Ovary (tissue), 9 donors: ENCODE results near the gene TMOD2. TPM values are rescaled to one million over a fixed set of nuclear protein-coding genes. Genes with fewer than 3 reads are reported as not detected.

Experiments
- DNase-seq, 5 donors: peaks; one replicate each; pipeline ENCODE4 v3.0.0-alpha.2; 2019 to 2020
- H3K27ac ChIP-seq, 2 donors: fragments of 200-600 bp; one replicate each; pipeline versions ENCODE4 v1.5.1 to v1.8.0; 2019 to 2022
- H3K27me3 ChIP-seq: fragments of 200-600 bp; one replicate; pipeline ENCODE4 v1.8.0; 2022
- H3K36me3 ChIP-seq: fragments of 200-600 bp; sonication (generic); one replicate; pipeline ENCODE4 v1.5.1; 2019
- H3K4me1 ChIP-seq: one replicate; pipeline ENCODE4 v1.8.1; 2013; ENCODE audit warnings: mild to moderate bottlenecking, moderate library complexity; ENCODE audit not compliant: insufficient read depth
- H3K4me3 ChIP-seq: fragments of 200-600 bp; sonication (generic); one replicate; pipeline ENCODE4 v1.5.1; 2017
- H3K9me3 ChIP-seq, 2 donors: fragments of 200-600 bp in 1 of 2; sonication (generic) in 1 of 2; one replicate each; pipeline versions ENCODE4 v1.5.1 to v1.8.1; 2013 to 2019; ENCODE audit warnings: mild to moderate bottlenecking in 1 of 2, moderate library complexity in 1 of 2
- CTCF ChIP-seq, 3 donors: fragments of 450-650 bp in 2 of 3; fragments of 200-600 bp in 1 of 3; IDR thresholded peaks; one replicate each; pipeline versions ENCODE4 v1.5.1 to v1.8.0; 2016 to 2022; ENCODE audit warnings: antibody characterized with exemption in 3 of 3, mild to moderate bottlenecking in 1 of 3
- EP300 ChIP-seq: sonication (generic); formaldehyde crosslinking; IDR thresholded peaks from one replicate; pipeline ENCODE4 v1.6.1; 2017; ENCODE audit warnings: antibody characterized with exemption
- POLR2A ChIP-seq: fragments of 450-650 bp; IDR thresholded peaks from one replicate; pipeline ENCODE4 v1.6.1; 2017; ENCODE audit warnings: antibody characterized with exemption, mild to moderate bottlenecking, moderate library complexity
- WGBS, 3 donors: extraction: QIAGEN DNeasy Blood & Tissue Kit in 1 of 3; methylation state at CpG; one replicate each; pipeline versions ENCODE4 v1.1.5 to v1.1.7; 2013 to 2017; 5-methylcytosine and 5-hydroxymethylcytosine counted together
- intact Hi-C, 4 donors: fragments of 100-400 bp; cut with DNase I; formaldehyde crosslinking; loops; one replicate each; pipeline versions ENCODE4 v1.11.0 to v1.15.1; 2022 to 2023
- polyA plus RNA-seq, 2 donors: library from polyadenylated mRNA; stranded (reverse); fragments of 200-250 nt in 1 of 2; fragments of 350-450 nt in 1 of 2; fragmentation: Illumina TruSeq in 1 of 2; extraction: RNeasy Lipid Tissue Mini Kit (QIAGEN cat#74804) in 1 of 2; gene quantifications; one replicate each; pipeline ENCODE4 v1.2.3, GENCODE V29; 2013 to 2014
- total RNA-seq, 7 donors: library from RNA; depleted of rRNA in 2 of 7; stranded (reverse); fragments of >200 nt in 2 of 7; fragmentation: NEBNext Ultra II Directional in 3 of 7; extraction: Animal tissue kit (Norgen Biotek cat#: 25700) in 3 of 7; gene quantifications; one replicate each; pipeline versions ENCODE4 v1.1.0 to v1.2.4, GENCODE V29; 2016 to 2023
- donor health status: DM: no; HTN: no; CAD: no; lungs with moderate emphysema.
- donor health status: DM: no; HTN: no; CAD: no.
- donor health status: Bipolar disorder and iron deficiency.
- donor health status: DM: yes; HTN: yes; CAD: no.
- donor health status: DM: no; HTN: no; CAD: no.
- donor health status: DM: yes; HTN: yes; CAD: no.

Gene TMOD2
- total and polyA plus RNA-seq, 9 donors, result 3.4 to 15.7 (median 11.9) TPM

- Histone ChIP-seq H3K4me3 (no peak overlapping the region), H3K4me1 (peaks cover 11% of the 10 kb centered on the region), H3K27ac (no peak overlapping the region), H3K9me3 (no peaks in the 10 kb centered on the region), H3K27me3 (no peaks in the 10 kb centered on the region), H3K36me3 (no peaks in the 10 kb centered on the region)
- no peak for DNase-seq
- TF ChIP-seq POLR2A (no peak), CTCF (IDR thresholded peaks at IDR 0.05) (no peak), EP300 (no peak)
- intact Hi-C loops, result no loop called here
- WGBS, 3 donors, result 31 to 69% (median 44%) methylated on average over 4 of the region's 4 CpGs
Measured at GRCh38 chr15:51837792-51838251, 86.4 kb downstream of the TMOD2 start.

GRCh38 chr15:51838270-51838669, 86.9 kb downstream of the TMOD2 start:
- 68 to 70% (median 70%) methylated on average over 2 of the region's 2 CpGs for WGBS, 3 donors
- DNase-seq, result no peak
- no peak for TF ChIP-seq CTCF (IDR thresholded peaks at IDR 0.05)
- no peak for TF ChIP-seq POLR2A
- TF ChIP-seq EP300, result no peak
- intact Hi-C loops, result no loop called here
- no peaks in the 10 kb centered on the region for H3K9me3 ChIP-seq
- no peaks in the 10 kb centered on the region for H3K27me3 ChIP-seq
- H3K4me1 ChIP-seq, result peaks cover 14% of the 10 kb centered on the region
- no peak overlapping the region for H3K27ac ChIP-seq
- no peak overlapping the region for H3K4me3 ChIP-seq
- no peaks in the 10 kb centered on the region for H3K36me3 ChIP-seq

- Histone ChIP-seq H3K9me3 (no peaks in the 10 kb centered on the region), H3K27me3 (no peaks in the 10 kb centered on the region), H3K4me3 (no peak overlapping the region), H3K27ac (no peak overlapping the region), H3K36me3 (no peaks in the 10 kb centered on the region), H3K4me1 (peaks cover 15% of the 10 kb centered on the region)
- intact Hi-C loops, result no loop called here
- WGBS, 3 donors, result 40 to 65% (median 47%) methylated on average over 4 of the region's 4 CpGs
- DNase-seq, result no peak
- no peak for TF ChIP-seq POLR2A
- TF ChIP-seq EP300, result no peak
- no peak for TF ChIP-seq CTCF (IDR thresholded peaks at IDR 0.05)
Measured at GRCh38 chr15:51840692-51841091, 89.3 kb downstream of the TMOD2 start.

- Histone ChIP-seq H3K36me3 (no peaks in the 10 kb centered on the region), H3K9me3 (no peaks in the 10 kb centered on the region), H3K27ac (no peak overlapping the region), H3K4me1 (peaks cover 17% of the 10 kb centered on the region), H3K27me3 (no peaks in the 10 kb centered on the region), H3K4me3 (no peak overlapping the region)
- intact Hi-C loops, result no loop called here
- TF ChIP-seq CTCF (IDR thresholded peaks at IDR 0.05) (no peak), EP300 (no peak), POLR2A (no peak)
- 84 to 96% (median 91%) methylated on average over 5 of the region's 5 CpGs for WGBS, 3 donors
- DNase-seq, result no peak
Measured at GRCh38 chr15:51841406-51842040, 90.1 kb downstream of the TMOD2 start.
